Stimulated activated CD4-positive, alpha-beta T cell treated with anti-CD3 and anti-CD28 coated beads, Interleukin-1b, Interleukin-23, amount 100 ng/mL, for 4 hours (primary cell): ENCODE results near the gene TBC1D3L.
"Not testable (repeated sequence)": the region's sequence is repeated elsewhere in the genome, so short reads cannot be mapped to it uniquely, and the experiment has no call there.

ENCODE experiments used
- DNase-seq, 2 donors: peaks; one replicate each; pipeline ENCODE4 v3.0.0-alpha.2; 2020; ENCODE audit warnings: low read depth in 2 of 2

The TBC1D3L gene

GRCh38 chr17:37988960-37989359 is at the start of gene TBC1D3L:
Gene TBC1D3L, minus strand, starts transcription at chr17:37989060. Its CDS starts 1,540 bp downstream, at chr17:37987520.
- DNase-seq, result not testable (repeated sequence)

- not testable (repeated sequence) for DNase-seq
These were observed 14.8 kb upstream of the TBC1D3L start, which contains the start of gene TBC1D3D for GRCh38 chr17:38003676-38004075. Gene TBC1D3D, plus strand, starts transcription at chr17:38003976. Its CDS starts 1,585 bp downstream, at chr17:38005561.
